ENCODE data around the gene SMIM22.
"Not testable (repeated sequence)": the region's sequence is repeated elsewhere in the genome, so short reads cannot be mapped to it uniquely, and the experiment has no call there.

Gene SMIM22

DNA sequence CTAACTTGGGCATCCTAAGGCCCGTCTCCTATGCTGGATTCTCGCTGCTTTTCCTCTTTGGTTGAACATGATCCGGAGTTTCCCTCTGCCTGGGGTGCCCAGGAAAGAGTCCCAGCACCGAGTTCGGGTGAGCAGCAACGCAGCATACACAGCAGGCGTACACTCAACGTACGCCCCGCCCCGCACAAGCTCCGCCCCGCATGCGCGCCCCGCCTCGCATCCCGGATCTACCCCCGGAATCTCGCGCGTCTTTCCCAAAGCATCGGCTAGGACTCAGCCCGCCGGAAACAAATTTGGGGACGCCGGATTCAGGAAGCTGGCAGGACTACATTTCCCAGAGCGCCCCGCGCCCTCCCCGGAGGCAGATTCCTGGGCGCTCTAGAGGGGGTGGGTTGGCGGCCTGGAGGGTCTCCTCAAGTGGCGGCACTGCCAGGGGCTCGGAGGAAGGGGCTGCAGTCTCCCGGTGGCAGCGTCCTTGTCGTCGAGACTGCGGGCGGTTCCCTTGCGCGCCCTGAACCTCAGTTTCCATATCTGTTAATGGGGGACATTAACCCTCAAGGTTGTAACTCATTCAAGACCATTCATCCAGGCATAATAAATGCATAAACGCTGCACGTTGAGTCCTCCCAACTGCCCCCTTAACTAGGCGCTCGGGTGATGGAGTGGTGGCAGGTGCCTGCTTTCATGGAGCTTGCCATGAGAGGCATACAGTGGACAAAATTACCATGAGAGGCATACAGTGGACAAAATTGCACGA is 26.4 kb upstream of the SMIM22 start:
- FAIRE-seq (peak; percentile 93), DNase-seq (ENCODE audit: low spot score) (peak; percentile 98)

DNA sequence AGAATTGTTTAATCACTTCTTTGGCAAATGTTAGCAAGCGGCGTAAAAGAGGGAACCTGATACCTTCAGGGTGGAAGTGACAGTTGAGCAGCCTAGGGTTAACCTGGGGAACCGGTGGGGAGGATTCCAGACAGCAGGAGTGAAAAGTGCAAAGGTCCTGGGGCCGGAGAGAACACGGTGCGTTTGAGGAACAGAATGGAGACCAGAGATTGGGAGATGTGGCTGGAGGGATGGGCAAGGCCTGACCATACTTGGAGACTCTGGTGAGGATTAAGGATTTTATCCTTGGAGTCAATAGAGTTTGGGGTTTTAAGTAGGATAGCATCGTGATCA is 25.9 kb upstream of the SMIM22 start:
- FAIRE-seq (no peak), DNase-seq (ENCODE audit: low spot score) (no peak)

DNA sequence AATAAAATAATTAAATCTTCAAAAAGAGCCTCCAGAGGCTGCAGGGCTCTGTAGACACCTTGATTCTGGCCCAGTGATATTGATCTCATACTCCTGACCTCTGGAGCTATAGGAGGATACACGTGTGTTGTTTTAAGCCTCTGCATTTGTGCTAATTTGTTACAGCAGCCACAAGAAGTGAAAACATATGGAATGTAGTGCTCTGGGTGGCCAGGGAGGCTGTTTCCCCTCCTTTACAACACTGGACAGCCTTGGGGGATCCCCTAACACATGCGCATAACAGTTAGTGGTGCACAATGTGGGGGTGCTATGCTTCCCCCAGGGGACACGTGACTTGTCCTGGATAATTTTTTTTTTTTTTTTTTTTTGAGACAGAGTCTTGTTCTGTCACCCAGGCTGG is 23.5 kb upstream of the SMIM22 start:
- no peak for DNase-seq (ENCODE audit: low spot score)
- FAIRE-seq = no peak

DNA sequence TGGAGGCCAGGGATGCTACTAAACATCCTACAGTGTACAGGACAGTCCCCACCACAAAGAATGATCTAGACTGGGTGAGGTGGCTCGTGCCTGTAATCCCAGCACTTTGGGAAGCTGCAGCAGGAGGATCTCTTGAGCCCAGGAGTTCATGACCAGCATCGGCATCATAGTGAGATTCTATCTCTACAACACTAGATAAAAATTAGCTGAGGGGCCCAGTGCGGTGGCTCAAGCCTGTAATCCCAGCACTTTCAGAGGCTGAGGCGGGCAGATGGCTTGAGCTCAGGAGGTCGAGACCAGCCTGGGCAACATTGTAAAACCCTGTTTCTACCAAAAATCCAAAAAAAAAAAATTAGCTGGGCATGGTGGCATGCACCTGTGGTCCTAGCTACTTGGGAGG is 22.8 kb upstream of the SMIM22 start:
- FAIRE-seq = no peak
- DNase-seq (ENCODE audit: low spot score) = no peak

DNA sequence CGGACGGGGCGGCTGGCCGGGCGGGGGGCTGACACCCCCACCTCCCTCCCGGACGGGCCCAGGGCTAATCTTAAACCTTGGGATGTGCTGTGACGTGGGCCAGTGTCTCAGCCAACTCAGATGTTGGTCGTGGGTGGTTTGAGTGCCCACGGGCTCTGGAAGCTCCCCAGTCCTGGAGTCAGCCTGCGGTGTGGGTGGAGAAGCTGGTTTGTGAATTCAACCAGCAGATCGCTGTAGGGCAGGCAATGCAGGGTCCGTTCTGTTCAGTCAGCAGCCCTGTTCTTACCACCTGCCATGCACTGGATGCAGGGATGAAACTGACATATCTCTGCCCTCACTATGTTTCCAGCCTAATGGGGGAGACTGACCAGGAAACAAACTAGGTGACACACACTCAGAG is 20.2 kb upstream of the SMIM22 start:
- FAIRE-seq = no peak
- no peak for DNase-seq (ENCODE audit: low spot score)

DNA sequence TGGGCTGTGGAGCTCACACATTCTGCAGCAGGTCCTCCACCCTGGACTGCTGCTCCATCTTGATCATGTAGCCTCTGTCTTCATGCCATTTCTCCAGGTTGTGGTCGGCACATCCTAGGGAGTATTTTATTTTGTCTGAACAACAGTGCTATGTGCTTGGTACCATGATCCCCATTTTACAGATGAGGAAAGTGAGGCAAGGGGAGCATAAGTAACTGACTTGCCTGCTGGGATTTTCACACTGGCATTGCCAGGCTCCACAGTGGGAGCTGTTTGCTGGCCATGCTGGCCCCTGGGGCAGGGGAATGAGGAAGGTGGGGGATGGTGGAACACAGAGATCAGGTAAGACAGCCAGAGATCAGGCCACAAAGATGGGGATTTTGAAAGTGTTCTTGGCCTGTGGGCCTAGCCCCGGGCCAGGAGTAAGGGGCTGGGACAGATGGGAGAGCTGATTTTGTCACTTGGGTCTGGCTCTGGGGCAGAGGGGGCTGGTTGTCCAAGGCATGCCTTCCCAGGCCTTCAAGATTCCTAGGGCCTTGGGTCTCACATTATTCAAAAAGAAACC is 18.9 kb upstream of the SMIM22 start:
- no peak for FAIRE-seq

DNA sequence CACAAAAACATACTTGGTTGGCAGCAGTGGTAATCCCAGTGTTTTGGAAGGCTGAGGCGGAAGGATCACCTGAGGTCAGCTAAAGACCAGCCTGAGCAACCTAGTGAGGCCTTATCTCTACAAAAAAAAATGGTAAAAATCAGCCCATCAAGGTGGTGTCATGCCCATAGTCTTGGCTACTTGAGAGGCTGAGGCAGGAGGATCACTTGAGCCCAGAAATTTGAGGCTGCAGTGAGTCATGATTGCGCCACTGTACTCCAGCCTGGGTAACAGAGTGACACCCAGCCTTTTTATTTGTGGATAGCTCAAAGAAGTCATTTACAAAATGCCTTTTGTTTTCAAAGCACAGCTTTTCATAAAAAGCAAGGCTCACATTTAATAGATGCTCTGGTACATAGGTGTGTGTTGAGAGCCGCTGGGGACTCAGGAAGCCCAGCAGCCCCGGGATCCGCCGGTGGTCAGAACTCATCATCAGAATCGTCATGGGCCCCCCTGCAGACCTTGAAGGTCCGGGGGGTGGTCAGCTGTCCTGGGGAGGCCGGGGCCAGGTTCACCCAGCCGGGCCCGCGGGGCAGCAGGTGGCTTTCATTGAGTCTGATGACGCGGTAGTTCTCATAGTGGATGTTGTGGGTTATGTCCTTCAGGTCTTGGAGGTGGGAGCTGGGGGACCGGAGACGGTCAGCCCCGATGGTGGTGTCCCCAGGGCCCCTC is 17.7 kb upstream of the SMIM22 start:
- no peak for FAIRE-seq
- DNase-seq (ENCODE audit: low spot score) = no peak

More for the DNA sequence above, 18.9 kb upstream of the SMIM22 start:
- DNase-seq (ENCODE audit: low spot score) = no peak

DNA sequence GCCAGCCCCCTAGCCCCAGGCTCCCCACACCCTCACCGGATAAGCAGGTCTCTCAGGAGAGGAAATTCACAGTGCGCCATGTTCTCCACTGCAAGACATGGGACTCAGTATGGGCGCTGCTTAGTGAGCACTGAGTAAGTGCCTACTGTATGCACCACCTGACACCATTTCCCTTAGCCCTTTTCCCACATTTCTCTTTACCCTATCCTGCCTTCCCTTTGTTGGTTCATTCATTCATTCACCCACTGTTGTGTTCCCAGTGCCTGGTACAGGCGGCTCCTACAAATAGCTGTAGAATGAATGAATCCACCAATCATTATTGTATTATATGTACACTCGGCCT is 17.1 kb upstream of the SMIM22 start:
- FAIRE-seq (no peak), DNase-seq (ENCODE audit: low spot score) (no peak)

DNA sequence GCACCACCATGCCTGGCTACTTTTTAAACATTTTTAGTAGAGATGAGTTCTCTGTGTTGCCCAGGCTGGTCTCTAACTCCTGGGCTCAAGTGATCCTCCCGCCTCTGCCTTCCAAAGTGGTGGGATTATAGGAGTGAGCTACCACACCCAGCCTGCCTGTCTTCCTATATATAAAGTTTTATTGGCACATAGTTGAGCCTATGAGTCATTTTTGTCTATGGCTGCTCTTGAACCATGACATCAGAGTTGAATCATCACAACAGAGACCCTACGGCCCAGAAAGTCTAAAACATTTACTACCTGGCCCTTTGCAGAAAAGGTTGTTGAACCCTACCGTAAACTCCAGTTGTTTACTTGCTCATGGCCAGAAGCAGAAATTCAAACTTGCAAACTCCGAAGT is 14.9 kb upstream of the SMIM22 start:
- DNase-seq (ENCODE audit: low spot score) (peak; percentile 27), FAIRE-seq (no peak)

DNA sequence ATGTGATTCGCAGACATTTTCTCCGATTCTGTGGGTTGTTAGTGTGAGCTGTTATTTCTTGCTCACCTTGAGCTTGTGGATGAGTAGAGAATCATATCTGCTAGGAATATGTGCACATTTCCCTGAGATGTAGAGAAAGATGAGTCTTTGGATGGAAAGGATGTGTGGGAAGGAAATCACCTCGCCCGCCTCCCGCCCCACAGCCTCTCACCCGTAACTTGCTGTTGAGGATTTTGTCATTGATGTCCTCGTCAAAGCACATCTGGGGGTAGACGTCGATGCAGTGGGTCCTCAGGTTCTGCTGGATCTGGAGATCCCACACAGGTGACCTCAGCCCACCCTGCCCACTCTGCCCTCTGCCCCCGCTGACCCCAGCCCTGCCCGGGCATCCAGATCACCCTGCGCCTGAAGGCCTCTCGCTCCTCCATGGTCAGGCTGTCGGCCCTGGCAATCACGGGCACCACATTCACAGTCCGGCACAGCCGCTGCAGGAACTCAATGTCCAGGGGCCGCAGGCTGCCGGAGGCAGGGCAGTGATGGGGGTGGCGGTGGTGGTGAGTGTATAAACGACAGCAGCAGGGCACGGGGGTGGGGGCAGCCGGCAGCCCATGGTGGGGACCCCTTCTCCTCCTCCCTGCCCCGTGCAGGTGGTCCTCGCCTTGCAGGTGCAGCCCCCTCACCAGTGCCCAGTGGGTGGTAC is 11.8 kb upstream of the SMIM22 start:
- DNase-seq (ENCODE audit: low spot score) (no peak), FAIRE-seq (no peak)

DNA sequence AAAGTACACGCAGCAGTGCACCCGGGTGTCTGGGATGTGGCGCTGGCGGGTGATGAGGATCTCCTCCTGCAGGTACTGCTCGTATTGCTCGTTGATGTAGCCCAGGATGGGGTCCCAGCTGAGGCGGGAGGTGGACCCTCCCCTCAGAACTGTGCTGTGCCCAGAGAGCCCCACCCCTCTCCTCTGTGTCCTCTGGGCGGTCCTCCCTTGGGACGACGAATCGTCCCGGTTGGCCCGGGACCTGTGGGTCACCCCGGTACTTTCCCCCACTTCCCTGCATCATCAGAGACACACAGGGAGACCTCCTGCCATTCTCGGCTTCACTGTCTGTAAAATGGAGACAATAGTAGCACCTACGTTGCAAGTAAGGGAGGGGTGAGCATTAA is 11.2 kb upstream of the SMIM22 start:
- no peak for DNase-seq (ENCODE audit: low spot score)
- no peak for FAIRE-seq

DNA sequence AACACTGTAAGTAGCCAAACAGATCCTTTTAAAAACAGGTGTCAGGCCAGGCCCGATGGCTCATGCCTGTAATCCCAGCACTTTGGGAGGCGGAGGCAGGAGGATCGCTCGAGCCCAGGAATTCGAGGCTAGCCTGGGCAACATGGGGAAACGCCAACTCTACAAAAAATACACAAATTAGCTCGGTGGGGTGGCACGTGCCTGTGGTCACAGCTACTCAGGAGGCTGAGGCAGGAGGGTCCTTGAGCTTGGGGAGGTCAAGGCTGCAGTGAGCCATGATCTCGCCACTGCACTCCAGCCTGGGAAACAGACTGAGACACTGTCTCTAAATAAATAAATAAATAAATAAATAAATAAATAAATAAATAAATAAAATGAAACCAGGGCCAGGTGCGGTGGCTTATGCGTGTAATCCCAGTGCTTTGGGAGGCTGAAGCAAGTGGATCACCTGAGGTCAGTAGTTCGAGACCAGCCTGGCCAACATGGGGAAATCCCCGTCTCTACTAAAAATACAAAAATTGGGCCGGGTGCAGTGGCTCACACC is 10.7 kb upstream of the SMIM22 start:
- not testable (repeated sequence) for DNase-seq (ENCODE audit: low spot score); FAIRE-seq

DNA sequence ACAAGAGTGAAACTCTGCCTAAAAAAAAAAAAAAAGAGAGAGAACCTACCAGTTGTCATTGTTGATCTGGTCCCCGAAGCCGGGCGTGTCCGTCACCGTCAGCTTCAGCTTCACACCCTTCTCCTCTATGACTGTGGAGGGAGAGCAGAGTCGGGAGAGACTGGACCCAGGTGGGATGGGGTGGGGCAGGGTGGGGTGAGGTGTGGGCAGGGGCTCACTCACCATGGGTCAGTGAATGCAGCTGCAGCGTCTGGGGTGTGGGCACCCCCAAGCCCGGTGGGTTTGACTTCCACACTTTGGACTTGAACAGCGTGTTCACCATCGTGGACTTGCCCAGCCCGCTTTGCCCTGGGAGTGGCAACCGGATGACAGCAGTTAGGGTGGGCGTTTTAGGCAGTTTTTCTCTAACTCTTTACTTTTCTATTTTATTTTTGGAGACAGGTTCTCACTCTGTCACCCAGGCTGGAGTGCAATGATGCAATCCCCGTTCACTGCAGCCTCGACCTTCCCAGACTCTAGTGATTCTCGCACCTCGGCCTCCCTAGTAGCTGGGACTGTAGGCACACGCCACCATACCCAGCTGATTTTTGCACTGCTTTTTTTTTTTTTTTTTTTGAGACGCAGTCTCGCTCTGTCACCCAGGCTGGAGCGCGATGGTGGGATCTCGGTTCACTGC is 9.3 kb upstream of the SMIM22 start:
- no peak for DNase-seq (ENCODE audit: low spot score)
- no peak for FAIRE-seq

DNA sequence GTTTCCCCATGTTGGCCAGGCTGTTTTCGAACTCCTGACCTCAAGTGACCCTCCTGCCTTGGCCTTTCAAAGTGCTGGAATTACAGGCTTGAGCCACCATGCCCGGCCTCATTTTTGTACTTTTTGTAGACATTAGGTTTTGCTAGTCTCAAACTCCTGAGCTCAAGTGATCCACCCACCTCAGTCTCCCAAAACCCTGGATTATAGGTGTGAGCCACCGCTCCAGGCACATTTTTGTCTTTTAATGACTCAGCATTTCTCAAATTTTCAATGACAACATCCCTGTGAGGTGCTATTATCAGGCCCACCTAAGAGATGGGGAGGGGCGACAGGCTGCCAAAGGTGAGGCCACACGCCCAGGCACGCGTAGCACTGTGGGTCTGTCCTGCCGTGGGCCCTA is 8.1 kb upstream of the SMIM22 start:
- FAIRE-seq (no peak), DNase-seq (ENCODE audit: low spot score) (no peak)

DNA sequence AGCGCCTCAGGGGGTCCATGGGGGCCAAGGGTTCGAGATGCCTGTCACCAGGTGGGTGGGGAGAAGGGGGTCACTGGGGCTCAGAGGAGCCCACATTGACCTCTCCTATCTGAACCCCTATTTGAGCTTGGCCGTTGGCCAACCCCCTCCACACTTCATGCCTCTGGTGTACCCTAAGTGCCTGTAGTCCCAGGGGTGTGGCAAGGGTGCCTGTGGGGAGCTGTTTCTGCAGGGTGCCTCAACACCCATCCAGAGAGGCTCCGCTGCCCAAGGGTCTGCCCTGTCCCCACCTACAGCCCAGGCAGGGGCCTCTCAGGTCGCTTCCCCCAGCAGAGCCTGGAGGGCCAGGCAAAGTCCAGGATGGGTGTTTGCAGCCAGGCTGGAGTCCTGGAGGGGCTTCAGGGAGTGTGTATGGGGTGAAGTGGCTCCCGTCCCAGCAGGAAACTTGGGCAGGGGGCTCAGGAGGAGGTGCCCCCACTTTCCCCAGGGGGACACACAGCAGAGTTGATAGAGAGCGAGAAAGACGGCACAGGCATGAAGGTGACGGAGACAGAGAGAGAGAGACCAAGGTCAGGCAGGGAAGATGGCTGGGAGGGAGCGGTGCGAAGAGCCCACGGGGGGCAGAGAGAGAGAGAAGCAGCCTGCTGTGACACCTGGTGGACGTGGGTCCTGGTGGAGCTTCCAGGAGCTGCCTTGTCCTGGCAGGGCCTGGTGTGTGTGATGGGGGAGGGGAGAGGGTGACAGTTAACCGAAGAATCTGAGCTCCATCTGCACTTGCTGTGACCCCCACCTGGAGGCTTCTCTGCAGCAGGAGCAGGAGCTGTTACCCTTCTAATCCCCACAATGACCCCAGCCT is 7.3 kb upstream of the SMIM22 start, which contains the start of gene SEPTIN12:
TSS of gene SEPTIN12 (minus strand) at position 719 of the 856 bp plus-strand sequence. CDS start at position 19, 700 bp downstream.
- FAIRE-seq (no peak), DNase-seq (ENCODE audit: low spot score) (no peak)

DNA sequence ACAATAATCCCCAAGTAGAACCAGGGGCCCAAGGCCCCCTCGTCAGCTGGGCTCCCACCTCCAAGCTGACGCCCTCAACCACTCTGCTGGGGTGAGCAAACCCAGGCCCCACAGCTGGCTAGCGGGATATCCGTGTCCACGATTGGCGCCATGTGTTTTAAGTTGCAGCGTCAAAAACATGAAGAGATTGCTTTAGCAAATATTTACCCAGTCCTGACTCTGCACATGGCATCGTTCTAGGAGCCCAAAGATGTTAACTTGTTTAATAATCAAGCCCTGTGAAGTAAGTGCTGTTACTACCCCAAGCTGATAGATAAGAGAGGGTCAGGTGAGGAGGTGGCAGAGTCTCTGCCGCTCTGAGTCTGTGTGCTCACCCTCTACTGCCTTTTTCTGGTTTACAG is 6.7 kb upstream of the SMIM22 start:
- no peak for FAIRE-seq
- DNase-seq (ENCODE audit: low spot score) = no peak

DNA sequence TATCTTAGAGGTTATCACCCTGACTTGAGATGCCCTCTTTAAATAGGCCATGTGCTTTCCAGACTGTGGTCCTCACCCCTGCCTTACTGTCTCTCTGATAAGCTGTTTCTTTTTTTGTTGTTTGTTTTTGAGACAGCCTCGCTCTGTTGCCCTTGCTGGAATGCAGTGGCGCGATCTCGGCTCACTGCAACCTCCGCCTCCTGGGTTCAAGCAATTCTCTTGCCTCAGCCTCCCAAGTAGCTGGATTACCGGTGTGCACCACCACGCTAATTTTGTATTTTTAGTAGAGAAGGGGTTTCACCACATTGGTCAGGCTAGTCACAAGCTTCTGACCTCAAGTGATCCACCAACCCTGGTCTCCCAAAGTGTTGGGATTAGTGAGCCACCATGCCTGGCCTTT is 6.3 kb upstream of the SMIM22 start:
- FAIRE-seq (no peak), DNase-seq (ENCODE audit: low spot score) (no peak)

DNA sequence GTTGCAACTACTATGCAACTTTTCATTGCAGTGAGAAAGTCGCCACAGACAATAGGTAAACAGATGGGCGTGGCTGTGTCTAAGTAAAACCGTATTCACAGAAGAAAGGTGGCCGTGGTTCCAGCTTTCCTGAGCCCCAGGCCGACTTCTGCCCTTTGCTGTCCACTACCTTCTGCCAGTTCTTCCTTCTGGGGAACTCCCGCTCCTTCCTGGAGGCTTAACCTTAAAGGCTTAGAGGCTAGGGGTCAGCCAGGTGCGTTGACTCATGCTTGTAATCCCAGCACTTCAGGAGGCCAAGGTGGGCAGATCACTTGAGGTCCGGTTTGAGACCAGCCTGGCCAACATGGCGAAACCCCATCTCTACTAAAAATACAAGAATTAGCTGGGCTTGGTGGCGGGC is 4.9 kb upstream of the SMIM22 start:
- FAIRE-seq (no peak), DNase-seq (ENCODE audit: low spot score) (no peak)

DNA sequence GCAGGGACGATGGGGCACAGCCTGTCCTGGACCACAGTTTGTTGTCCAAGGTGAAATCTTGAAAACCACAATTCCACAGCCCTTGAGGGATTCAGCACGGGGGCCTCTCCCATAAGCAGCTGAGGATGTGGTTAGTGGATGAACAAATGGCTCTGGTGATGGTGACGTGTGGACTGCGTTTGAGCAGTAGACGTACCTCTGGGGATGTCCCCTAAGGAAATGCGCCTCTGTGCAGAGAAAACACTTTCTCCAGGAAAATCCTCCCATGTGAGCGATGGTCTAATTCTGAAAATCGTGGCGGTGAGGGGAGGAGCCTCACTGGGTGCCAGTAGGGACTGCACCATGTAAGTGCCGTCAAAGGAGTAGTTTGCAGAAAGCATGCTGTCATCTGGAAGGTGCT is 4.3 kb upstream of the SMIM22 start:
- FAIRE-seq (no peak), DNase-seq (ENCODE audit: low spot score) (no peak)

DNA sequence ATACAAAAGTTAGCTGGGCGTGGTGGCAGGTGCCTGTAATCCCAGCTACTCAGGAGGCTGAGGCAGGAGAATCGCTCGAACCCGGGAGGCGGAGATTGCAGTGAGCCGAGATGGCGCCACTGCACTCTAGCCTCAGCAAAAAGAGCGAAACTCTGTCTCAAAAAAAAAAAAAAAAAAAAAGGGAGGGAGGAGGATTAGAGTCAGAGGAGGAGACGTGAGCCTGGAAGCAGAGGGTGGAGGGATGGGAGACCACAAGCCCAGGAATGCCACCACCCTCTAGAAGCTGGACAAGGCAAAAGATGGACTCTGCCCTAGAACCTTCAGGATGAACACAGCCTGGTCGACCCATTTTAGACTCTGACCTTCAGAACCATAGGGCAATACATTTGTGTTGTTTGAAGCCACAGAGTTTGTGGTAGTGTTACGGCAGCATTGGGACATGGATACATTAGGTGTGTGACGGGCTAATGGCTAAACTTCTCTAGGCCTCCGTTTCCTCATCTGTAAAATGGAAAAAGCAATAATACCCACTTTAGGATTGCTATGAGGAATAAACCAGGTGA is 2.1 kb upstream of the SMIM22 start:
- FAIRE-seq = no peak
- no peak for DNase-seq (ENCODE audit: low spot score)
